Large intestine (tissue), 3 donors: ENCODE results near the gene COL4A2. TPM values are rescaled to one million over a fixed set of nuclear protein-coding genes. Genes with fewer than 3 reads are reported as not detected.

ENCODE experiments used
- DNase-seq, 2 donors: peaks; one replicate each; pipeline versions ENCODE4 v3.0.0 to v3.0.0-alpha.2; 2013
- H3K27ac ChIP-seq: one replicate; pipeline ENCODE4 v1.5.1; 2013; ENCODE audit warnings: low read length
- H3K27me3 ChIP-seq: 2 replicates; pipeline ENCODE4 v1.6.1; 2013; ENCODE audit warnings: low read length; ENCODE audit not compliant: control insufficient read depth, insufficient read depth
- H3K36me3 ChIP-seq: 2 replicates; pipeline ENCODE4 v1.6.1; 2013; ENCODE audit warnings: low read length; ENCODE audit not compliant: control insufficient read depth, insufficient read depth
- H3K4me1 ChIP-seq: one replicate; pipeline ENCODE4 v1.6.1; 2013; ENCODE audit warnings: low read length; ENCODE audit not compliant: control insufficient read depth, insufficient read depth
- H3K4me3 ChIP-seq: one replicate; pipeline ENCODE4 v1.5.1; 2013; ENCODE audit warnings: low read length
- H3K9me3 ChIP-seq: one replicate; pipeline ENCODE4 v1.6.1; 2013; ENCODE audit warnings: mild to moderate bottlenecking, low read depth, low read length, moderate library complexity; ENCODE audit not compliant: control insufficient read depth
- WGBS: methylation state at CpG from one replicate; pipeline ENCODE4 v1.1.5; 2013; ENCODE audit warnings: low lambda C conversion rate; ENCODE audit not compliant: insufficient coverage; 5-methylcytosine and 5-hydroxymethylcytosine counted together
- polyA plus RNA-seq: library from polyadenylated mRNA; unstranded; fragments of 120-200 nt; gene quantifications from one replicate; pipeline ENCODE4 v1.2.1, GENCODE V29; 2013

The COL4A2 gene
- polyA plus RNA-seq, 1 donor, result 164 TPM

DNA sequence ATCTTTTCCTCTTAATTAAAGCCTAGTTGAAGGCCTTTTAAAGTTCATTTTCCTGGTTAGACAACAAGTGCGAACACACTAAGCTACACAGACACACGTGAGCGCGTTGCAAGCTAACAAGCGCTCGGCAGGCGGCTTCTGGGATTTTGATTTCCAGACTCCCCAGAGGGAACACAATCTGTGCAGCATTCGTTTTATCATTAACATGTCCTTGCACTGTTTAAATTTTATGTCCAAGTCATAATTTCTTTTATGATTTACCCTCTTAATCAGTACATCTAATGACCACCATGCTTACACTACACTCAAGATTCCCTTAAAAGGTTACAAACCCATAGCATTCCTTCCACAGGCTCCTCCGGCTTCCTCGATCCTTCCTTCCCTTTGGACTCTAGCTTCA is 16.9 kb upstream of the COL4A2 start:
- no CpG with 5 or more reads among the region's 10 CpGs for WGBS
- Histone ChIP-seq H3K36me3 (no peaks in the 10 kb centered on the region), H3K4me1 (no peaks in the 10 kb centered on the region), H3K27ac (peak overlapping the region; percentile 36), H3K9me3 (no peaks in the 10 kb centered on the region), H3K4me3 (no peak overlapping the region), H3K27me3 (no peaks in the 10 kb centered on the region)
- no peak for DNase-seq

DNA sequence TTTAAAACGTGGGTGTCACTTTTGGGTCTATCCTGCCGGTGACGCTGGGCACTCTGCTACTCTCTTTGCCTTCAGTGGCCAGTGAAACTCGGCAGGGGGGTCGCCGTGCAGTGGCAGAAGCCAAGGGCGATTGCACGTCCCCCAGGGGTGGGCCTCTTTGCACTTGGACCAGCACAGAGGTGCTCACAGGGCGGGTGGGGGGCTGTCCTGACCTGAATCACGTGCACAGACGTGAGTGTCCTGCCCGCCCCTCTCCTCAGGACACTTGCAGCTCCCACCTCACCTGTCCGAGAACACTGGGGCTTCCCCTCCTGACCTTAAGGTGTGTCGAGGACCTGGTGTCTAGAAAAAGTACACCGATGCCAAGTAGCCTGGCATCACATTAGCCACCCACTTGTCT is 16.3 kb upstream of the COL4A2 start:
- no CpG with 5 or more reads among the region's 15 CpGs for whole genome bisulfite sequencing
- DNase-seq, result no peak
- Histone ChIP-seq H3K36me3 (no peaks in the 10 kb centered on the region), H3K27ac (peak overlapping the region; percentile 36), H3K4me1 (no peaks in the 10 kb centered on the region), H3K4me3 (no peak overlapping the region), H3K9me3 (no peaks in the 10 kb centered on the region), H3K27me3 (no peaks in the 10 kb centered on the region)

DNA sequence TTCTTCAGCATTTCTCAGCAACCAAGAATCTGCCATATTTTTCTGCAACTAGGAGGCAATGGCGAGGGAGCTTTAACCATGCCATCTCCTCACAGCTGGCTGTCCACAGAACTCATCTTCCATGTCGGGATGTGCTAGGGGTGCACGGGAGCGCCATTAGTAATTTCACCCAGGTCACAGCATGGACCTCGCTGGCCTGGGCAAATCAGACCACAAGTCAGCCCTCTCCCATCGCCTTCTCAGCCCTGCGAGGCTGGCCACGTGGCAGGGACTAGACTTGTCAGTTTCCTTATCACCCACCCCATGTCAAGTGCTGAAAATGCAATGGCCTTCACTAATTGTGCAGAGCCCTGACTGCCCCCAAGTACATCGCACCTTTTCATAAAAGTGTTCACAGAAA is 15.8 kb upstream of the COL4A2 start:
- WGBS, result no CpG with 5 or more reads among the region's 9 CpGs
- Histone ChIP-seq H3K27me3 (no peaks in the 10 kb centered on the region), H3K4me3 (no peak overlapping the region), H3K4me1 (no peaks in the 10 kb centered on the region), H3K9me3 (no peaks in the 10 kb centered on the region), H3K36me3 (no peaks in the 10 kb centered on the region), H3K27ac (no peak overlapping the region)
- no peak for DNase-seq

DNA sequence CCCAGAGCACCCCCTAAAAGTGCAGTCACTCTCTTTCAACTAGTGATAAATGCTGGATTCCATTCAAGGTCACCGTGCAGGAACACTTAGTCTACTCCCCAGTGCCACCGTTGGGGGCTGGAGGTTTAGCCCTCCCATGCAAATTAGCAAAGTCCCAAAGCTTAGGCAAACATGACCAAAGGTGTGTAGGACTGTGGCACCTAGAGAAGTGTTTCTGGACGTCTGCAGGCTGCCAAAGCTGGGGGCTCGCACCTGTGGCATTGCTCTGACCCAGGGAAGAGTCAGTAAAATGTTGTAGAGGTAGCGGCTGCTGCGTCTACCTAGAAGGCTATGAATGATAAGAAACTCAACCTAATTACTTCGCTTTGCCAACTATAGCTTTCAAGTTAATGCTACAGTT is 14.0 kb upstream of the COL4A2 start:
- no peaks in the 10 kb centered on the region for H3K36me3 ChIP-seq
- H3K9me3 ChIP-seq, result no peaks in the 10 kb centered on the region
- H3K4me3 ChIP-seq, result no peak overlapping the region
- 100% methylated on average over 3 of the region's 7 CpGs for WGBS
- no peaks in the 10 kb centered on the region for H3K4me1 ChIP-seq
- no peak overlapping the region for H3K27ac ChIP-seq
- H3K27me3 ChIP-seq, result no peaks in the 10 kb centered on the region
- no peak for DNase-seq

DNA sequence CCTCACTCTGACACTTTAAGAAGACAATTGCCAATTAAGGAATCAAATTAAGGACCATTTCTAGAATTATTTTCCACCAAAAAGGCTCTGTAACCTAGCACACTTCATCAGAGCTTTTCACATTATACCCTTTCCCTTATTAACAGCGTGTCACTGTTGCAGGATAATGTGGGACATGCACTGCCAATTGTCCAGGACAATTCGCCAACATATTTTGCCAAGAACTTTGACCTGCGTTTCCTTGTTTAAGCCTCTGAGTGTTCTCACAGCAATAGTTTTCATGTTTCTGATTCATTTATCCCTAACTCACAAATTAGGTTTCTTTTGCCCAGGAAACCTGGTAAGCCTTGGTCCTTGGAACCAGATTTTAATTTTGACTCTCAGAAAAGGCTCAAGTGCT is 13.4 kb upstream of the COL4A2 start:
- Histone ChIP-seq H3K27me3 (no peaks in the 10 kb centered on the region), H3K36me3 (no peaks in the 10 kb centered on the region), H3K4me1 (no peaks in the 10 kb centered on the region), H3K9me3 (no peaks in the 10 kb centered on the region), H3K27ac (no peak overlapping the region), H3K4me3 (no peak overlapping the region)
- 100% methylated on average over 1 of the region's 3 CpGs for WGBS
- no peak for DNase-seq

DNA sequence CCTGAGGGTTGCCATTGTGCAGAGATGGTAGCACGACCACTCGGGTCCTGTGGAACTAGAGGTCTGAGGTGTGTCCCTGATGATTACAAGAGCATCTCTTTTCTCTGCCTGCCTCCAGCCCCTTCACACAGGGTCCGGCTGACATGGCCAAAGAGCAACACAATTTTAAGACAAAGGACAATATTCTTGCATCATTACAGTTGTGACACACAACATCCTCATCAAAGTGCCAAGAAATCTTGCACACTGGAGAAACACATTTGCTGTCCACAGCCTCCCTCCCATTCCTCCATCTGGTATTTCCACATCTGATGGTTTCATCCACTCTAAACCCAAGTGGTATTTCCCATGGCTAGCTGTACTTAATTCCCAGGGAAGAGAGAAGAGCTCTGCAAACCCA is 12.9 kb upstream of the COL4A2 start:
- WGBS, result no CpG with 5 or more reads among the region's 3 CpGs
- peaks cover 3% of the 10 kb centered on the region for H3K4me1 ChIP-seq
- H3K36me3 ChIP-seq, result no peaks in the 10 kb centered on the region
- no peak overlapping the region for H3K4me3 ChIP-seq
- no peaks in the 10 kb centered on the region for H3K9me3 ChIP-seq
- DNase-seq, result no peak
- H3K27ac ChIP-seq, result no peak overlapping the region
- H3K27me3 ChIP-seq, result no peaks in the 10 kb centered on the region

DNA sequence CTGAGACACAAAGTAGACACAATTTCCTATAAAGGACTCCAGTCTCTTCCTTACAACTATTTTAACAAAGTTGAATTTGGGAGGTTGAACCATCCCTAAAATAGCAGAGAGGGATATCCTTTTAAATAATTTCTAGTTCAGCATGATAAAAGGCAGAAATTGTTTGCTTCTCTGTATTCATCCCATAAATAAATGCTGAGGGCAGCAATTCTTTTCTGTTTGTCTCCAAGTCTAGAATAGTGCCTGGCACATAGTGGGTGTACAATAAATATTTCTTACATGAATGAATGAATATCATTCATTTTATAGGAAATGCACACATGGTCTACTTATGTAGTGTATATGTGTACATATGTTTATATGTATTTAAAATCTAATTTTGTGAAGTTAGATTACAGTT is 12.5 kb upstream of the COL4A2 start:
- H3K4me3 ChIP-seq, result no peak overlapping the region
- no peaks in the 10 kb centered on the region for H3K27me3 ChIP-seq
- no peaks in the 10 kb centered on the region for H3K36me3 ChIP-seq
- H3K9me3 ChIP-seq, result no peaks in the 10 kb centered on the region
- peaks cover 3% of the 10 kb centered on the region for H3K4me1 ChIP-seq
- no peak for DNase-seq
- no peak overlapping the region for H3K27ac ChIP-seq

DNA sequence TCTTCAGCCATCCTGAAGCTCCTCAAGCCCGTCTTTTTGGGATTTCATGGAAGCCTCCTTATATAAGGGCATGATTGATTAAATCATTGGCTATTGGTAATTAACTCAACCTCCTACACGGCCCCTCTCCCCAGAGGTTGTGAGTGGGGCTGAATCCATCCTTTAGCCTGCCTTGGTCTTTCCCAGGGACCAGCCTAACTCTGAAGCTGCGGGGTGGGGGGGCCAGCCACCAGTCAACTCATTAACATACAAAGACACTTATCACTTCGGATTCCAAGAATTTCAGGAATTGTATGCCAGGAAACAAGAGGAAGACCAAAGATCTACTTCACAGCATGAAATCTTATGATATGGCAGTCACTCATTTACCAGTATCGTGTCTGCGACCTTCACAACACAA is 10.1 kb upstream of the COL4A2 start:
- no peak for DNase-seq
- Histone ChIP-seq H3K36me3 (no peaks in the 10 kb centered on the region), H3K27ac (no peak overlapping the region), H3K4me3 (no peak overlapping the region), H3K4me1 (peaks cover 6% of the 10 kb centered on the region), H3K27me3 (no peaks in the 10 kb centered on the region), H3K9me3 (no peaks in the 10 kb centered on the region)
- WGBS, result no CpG with 5 or more reads among the region's 6 CpGs

DNA sequence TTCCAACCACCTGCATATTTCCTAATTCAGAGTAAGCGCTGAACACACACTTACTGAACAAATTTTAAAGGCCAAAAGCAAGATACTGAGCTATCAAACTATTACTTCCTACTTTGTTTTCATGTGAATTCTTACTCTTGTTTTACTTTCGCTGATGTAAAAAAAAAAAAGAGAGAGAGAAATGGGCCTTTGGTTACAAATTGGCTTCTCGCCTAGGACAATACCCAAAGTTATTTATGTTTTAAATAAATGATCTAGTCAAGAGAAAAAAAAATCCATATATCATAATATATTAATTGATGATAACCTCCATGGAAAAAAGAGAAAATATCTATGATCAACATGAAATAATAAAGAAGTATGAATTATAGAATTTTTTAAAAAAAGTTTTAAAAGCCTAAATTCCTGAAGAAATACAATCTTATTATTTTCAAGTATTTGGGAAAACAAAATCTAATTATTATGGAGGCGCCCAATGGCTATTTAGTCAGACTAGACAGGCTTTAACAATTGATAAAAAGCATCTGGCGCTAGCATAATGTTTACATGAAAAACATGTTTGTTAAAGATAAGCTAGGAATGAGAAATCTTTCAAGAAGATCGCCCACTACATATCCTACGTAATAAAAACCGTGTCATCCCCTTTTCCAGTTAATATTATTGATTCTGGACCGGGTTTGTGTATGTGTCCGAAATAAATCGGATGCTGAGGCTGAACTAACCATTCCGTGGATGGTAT is 9.1 kb upstream of the COL4A2 start:
- 93% methylated on average over 3 of the region's 12 CpGs for WGBS
- Histone ChIP-seq H3K4me1 (peaks cover 6% of the 10 kb centered on the region), H3K27ac (no peak overlapping the region), H3K9me3 (no peaks in the 10 kb centered on the region), H3K4me3 (no peak overlapping the region), H3K36me3 (no peaks in the 10 kb centered on the region), H3K27me3 (no peaks in the 10 kb centered on the region)
- no peak for DNase-seq

DNA sequence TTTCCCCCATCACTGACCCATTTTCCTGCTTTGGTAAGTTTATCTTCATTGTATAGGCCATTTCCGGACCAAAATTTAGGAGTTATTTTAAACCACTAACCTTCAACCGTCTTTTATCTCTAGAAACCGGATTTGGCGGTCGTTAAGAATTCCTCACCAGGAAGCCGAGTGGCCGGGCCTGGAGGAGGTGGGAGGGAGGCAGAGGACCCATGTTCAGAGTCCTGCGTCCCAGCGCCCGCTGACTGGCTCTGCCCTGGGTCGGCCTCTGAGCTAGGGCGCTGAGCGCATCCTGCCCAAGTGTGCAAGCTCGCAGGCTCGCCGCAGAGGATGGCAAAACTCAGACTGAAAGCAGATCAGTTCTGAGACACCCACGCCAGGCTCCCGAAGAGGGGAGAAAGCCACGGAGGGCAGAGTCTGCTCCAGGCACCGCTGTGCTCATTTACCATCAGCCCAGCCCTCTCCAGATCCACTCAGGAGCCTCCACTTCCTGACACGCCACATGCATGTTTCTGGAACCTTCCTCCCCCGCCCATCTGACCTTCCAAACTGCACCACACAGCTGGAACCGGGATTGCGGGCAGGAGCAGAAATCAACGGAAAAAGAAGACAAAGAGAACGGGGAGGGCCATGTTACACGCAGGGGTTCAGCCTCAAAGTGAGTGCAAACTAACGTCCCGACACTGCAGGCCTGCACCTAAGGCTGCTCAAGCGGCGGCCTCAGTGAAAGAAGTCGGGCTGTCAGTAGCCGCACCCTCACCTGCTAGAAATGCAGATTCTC is 8.4 kb upstream of the COL4A2 start:
- Histone ChIP-seq H3K4me1 (peaks cover 6% of the 10 kb centered on the region), H3K36me3 (no peaks in the 10 kb centered on the region), H3K4me3 (no peak overlapping the region), H3K27ac (peak overlapping the region; percentile 12), H3K9me3 (no peaks in the 10 kb centered on the region), H3K27me3 (no peaks in the 10 kb centered on the region)
- no CpG with 5 or more reads among the region's 33 CpGs for WGBS
- no peak for DNase-seq
